Measurements from ENCODE around the gene MELTF. TPM values are rescaled to one million over a fixed set of nuclear protein-coding genes. Genes with fewer than 3 reads are reported as not detected.
"Not testable (repeated sequence)": the region's sequence is repeated elsewhere in the genome, so short reads cannot be mapped to it uniquely, and the experiment has no call there.

The MELTF gene
- 35.2 TPM for total RNA-seq (ENCODE audit: insufficient read depth, low replicate concordance)

GRCh38 chr3:197029511-197030167, at the start of gene MELTF:
TSS of gene MELTF (minus strand) at chr3:197029817. CDS start at chr3:197029702, 115 bp downstream.
- peak; percentile 89 for DNase-seq (ENCODE audit: low spot score)

- DNase-seq (ENCODE audit: low spot score) = no peak
These were observed 46.8 kb upstream of the MELTF start for GRCh38 chr3:197076415-197076814.

DNA sequence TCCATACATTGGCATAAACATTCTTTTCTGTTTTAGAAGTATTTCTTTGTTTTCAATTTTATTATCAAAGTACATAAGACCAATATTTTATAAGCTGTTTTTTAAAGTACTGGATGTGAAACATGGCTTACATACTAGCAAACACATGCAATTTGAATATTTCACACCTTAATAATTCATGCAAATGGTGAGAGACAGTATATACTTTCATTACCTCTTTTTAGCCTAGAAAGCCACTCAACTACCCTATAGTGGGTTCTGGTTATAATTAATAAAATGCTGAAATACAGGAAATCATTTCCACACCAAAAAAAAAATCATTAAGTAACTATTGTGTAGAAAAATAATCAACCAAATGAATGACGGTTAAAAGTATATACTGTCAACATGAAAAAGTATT, 38.5 kb upstream of the MELTF start:
- no peak for DNase-seq (ENCODE audit: low spot score)

GRCh38 chr3:197064771-197065170, 35.2 kb upstream of the MELTF start:
- DNase-seq (ENCODE audit: low spot score) = no peak

- no peak for DNase-seq (ENCODE audit: low spot score)
These were observed 32.8 kb upstream of the MELTF start for GRCh38 chr3:197062446-197062845.

DNA sequence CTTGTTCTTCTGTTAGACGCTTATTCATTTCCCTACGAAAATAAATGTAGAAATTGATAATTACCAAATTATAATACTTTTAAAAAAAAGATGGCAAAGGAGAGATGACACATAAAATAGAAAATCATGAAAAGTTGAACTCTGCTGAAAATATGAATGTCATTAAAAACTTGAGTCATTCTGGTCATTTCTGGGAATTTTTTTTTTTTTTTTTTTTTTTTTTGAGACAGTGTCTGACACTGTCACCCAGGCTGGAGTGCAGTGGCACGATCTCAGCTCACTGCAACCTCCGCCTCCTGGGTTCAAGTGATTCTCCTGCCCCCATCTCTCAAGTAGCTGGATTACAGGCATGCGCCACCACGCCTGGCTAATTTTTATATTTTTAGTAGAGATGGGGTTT, 22.0 kb upstream of the MELTF start:
- not testable (repeated sequence) for DNase-seq (ENCODE audit: low spot score)

DNA sequence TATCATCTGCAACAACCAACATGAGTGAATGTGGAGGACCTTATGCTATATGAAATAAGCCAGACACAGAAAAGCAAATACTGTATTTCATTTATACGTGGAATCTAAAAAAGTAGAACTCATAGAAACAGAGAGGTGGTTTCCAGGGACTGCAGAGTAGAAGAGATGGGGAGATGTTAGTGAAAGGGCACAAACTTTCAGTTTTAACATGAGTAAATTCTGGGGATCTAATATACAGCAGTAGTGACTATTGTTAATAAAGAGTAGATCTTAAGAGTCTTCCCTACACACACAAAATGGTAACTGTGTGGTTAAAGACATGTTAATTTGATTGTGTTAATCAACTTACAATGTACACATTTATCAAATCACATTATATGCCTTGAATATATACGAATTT, 20.9 kb upstream of the MELTF start:
- no peak for DNase-seq (ENCODE audit: low spot score)

DNA sequence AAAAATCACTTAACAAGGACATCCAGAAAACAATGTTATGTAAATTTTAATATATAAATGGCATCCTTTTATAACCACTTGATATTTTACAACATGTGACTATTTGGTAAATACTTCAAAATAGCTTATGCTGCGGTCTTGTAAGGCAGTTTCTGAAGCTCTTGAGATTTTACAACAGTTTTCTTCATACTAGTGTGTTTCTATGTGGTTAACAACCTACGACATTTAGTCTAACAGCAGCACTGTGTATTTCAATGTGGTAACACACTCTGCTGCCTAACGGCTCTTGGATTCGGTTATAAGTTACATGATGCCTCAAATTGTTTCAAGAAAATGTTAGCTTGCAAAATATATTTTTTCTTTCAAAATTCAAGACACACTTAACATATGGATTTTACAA, 12.9 kb upstream of the MELTF start:
- no peak for DNase-seq (ENCODE audit: low spot score)

GRCh38 chr3:197041875-197042488, 12.4 kb upstream of the MELTF start:
- DNase-seq (ENCODE audit: low spot score) = no peak

DNA sequence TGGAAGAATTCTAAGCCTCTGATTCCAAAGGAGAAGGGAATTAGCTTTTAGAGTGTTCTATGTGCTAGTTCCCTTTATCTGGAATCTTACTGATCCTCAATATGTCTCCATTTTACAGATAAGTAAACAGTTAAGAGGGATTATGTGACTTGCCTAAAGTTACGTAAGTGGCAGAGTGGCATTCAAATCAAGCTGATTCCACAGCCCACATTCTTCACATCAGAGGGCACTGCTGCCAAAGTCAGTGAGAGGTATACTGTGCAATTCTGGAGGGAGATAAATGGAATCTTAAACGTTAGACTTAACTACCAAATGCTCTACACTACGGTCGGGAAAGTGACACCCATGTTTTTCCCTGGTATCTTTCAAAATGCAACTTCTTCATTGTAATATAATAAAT, 11.0 kb upstream of the MELTF start:
- DNase-seq (ENCODE audit: low spot score) = no peak

DNA sequence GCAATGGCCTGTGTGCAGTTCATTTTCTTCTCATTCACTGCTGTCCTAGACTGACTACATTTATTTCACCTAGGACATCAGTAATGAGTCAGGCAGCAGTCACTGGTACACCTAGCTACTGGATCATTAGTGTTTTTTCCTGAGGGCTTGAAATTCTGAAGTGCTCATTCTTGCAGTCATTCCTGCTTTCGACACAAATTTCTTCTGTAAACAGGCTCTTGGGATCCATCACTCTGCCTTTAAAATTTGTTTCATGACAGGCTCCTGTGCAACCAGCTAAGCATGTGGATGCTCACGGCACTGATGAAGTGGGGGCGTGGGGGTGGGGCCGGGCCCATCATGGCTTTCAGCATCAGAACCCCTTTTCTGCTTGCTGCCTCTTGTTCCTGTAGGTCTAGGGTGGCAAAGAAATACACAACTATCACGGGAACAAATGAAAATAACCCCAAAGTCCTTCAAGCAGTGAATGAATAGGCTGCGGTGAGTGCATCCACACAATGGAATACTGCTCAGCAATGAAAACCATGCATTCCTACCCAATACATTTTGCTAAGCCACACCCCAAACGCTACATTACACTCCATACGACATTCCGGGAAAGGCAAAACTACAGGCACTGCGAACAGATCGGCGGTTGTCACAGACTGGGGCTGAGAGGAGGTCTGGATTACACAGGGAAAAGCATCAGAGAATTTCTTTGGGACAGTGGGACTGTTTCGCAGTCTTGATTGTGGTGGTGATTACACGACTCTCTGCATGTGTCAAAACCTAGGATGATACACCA, 9.3 kb upstream of the MELTF start:
- DNase-seq (ENCODE audit: low spot score) = no peak

GRCh38 chr3:197035577-197035976, 6.0 kb upstream of the MELTF start:
- DNase-seq (ENCODE audit: low spot score) = no peak

GRCh38 chr3:197034778-197035177, 5.2 kb upstream of the MELTF start:
- DNase-seq (ENCODE audit: low spot score) = not testable (repeated sequence)

DNA sequence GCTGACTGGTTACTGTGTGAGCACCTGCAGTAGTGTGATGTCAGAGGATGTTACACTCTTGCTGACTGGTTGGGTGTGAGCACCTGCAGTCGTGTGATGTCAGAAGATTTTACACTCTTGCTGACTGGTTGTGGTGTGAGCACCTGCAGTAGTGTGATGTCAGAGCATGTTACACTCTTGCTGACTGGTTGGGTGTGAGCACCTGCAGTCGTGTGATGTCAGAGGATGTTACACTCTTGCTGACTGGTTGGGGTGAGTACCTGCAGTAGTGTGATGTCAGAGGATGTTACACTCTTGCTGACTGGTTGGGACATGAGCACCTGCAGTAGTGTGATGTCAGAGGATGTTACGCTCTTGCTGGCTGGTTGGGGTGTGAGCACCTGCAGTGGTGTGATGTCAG, 4.1 kb upstream of the MELTF start:
- DNase-seq (ENCODE audit: low spot score) = not testable (repeated sequence)

DNA sequence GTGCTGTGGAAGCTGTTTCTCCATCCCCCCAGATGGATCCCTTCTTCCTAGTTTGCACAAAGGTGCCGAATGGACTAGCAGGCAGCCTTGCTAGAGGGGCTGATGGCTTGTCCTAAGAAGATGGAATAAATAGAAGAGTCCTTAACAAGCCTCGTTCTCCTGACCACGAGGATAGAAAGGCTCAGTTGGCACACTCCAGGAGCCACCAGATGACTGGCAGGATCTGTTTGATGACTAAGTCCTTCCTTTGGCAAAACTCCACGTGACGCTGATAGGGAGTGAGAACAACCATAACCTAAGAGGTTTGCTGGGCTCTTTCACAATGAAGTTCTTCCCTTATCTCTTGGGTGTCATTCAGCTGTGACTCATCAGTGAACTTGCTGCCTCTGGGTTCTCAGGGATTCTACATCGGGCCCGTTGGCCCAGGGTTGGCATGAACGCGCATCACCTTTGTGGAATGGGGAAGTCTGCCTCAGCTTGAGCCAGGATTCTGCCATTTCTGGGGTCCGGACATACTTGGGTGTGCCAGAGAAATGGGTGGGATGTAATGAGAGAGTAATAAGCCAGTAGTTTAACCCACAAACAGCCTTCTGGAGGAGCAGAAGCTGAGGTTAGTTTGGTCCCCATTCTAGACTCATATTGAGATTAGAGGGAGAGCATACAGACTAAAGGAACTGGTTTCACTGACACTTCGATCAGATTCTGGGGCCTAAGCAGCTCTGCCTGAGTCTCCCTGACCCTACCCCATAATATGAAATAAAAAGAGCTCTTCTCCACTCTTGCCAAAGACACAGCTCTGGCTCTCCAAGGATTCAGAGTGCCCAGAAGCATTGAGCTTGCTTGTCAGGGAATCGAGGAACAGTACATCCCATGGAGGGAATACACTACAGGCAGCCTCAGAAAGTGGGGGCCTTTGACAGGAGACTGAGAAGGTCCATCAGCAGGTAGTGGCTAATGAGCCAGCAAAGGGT, 2.0 kb upstream of the MELTF start:
- DNase-seq (ENCODE audit: low spot score) = peak; percentile 97

DNA sequence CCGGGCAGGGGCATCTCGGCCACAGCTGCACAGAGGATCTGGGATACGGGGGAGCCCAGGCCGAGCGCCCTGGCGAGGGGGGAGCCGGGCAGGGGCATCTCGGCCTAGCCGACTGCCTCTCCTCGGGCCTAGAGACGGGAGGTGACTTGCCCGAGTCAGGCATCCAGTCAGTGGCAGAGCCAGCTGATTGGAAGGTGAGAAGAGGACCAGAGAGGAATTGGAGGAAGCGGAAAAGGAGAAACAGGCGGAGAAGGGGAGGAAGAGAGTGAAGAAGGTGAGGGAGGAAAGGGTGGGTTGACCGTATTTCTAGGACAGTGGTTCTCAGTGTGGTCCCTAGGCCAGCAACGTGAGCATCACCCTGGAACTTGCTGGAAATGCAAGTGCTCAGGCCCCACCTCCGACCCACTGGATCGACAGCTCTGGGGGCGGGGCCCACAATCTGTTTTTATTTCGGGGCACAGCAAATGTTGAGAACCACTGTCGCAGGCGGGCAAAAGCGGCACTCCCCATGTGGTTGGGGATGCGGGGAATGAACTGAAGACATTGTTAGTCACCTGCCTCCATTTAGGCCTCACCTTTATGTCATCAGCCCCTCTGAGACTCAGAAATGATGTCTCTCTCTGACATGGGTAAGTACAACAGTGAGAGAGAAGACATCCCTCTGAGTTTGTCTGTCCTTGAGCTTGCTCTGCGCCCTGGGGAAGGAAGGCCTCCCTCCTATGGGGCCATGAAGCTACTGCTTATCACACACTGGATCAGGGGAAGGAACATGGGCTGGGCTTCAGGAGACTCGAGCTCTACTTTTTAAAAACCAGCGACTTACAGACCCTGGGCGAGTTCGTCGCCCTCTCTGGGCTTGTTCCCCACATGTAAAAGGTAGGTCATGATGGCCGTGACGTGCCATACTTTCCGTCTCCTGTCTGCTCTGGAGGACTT, 1.0 kb upstream of the MELTF start:
- peak; percentile 35 for DNase-seq (ENCODE audit: low spot score)

GRCh38 chr3:197028728-197029510, 698 bp downstream of the MELTF start:
- peak; percentile 52 for DNase-seq (ENCODE audit: low spot score)

DNA sequence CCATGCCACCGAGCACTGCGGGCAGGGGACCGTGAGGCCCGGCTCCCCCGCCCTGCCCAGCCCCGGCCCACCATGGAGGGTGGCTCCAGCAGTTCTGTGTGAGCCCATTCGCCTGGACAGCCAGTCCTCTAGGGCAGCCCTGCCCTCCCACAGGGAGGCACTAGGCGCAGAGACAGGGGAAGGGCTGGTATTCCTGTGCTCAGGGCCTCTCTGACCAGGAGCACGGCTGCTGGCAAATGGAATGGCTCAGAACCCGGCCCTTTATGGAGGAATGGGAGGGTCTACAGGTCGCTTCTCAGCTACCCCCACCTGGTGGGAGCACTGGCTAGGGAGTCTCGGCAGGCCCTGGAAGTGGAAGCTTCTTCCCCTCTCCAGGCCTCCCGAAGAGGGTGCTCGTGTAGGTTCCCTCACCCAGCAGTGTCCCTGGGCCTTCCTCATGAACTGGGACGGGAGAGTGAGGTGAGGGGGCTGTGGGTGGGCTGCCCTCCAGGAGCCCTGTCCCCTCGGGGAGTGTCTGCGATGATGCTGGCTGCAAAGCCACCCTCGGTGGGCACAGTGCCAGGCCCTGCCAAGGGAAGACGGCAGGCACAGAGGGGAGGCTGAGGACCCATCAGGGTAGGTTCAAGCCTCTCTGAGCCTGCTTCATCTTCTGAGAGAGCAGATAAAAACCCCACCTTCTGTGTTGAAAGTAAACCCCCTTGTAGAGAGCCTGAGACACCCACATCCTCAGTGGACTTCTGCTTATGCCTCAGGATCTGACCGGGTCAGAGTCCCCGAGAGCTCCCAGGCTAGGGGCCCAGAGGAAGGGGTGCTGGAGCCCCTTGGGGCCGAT, 1.5 kb downstream of the MELTF start:
- no peak for DNase-seq (ENCODE audit: low spot score)

Measured in umbilical cord (tissue), 2 donors.